SJSA1 (cell line): Measurements from ENCODE around the gene CMTR2. TPM values are rescaled to one million over a fixed set of nuclear protein-coding genes. Genes with fewer than 3 reads are reported as not detected.

ENCODE experiments used
- total RNA-seq: library from RNA; depleted of rRNA; stranded (reverse); fragments of >200 nt; shearing (Covaris generic); gene quantifications from 2 replicates; pipeline ENCODE4 v1.2.3, GENCODE V29; 2014; rRNA removed

The CMTR2 gene
- total RNA-seq, 1 experiment from 2014 or later, result 31.2 TPM

Other genes with a start within 250 kb of the CMTR2 start
- 0.16 TPM in 1 of 2 replicates, not detected in the other for gene HYDIN, start 58.7 kb downstream of the CMTR2 start, total RNA-seq
- gene CALB2, start 69.3 kb upstream of the CMTR2 start, total RNA-seq, result 50.4 and 55.0 TPM in 2 replicates
- gene TLE7, start 152.7 kb upstream of the CMTR2 start, total RNA-seq, result not detected in 2 replicates
- gene ZNF23, start 172.8 kb upstream of the CMTR2 start, total RNA-seq, result 8.6 and 17.6 TPM in 2 replicates
- gene ZNF19, start 199.9 kb upstream of the CMTR2 start, total RNA-seq, result 0.95 and 4.5 TPM in 2 replicates
- gene CHST4, start 237.0 kb upstream of the CMTR2 start, total RNA-seq, result not detected in 2 replicates